ENCODE measurements around the gene ADAT2.
A peak's percentile ranks its signal among the peaks of the same experiment; 100 is the strongest.

The ADAT2 gene

DNA sequence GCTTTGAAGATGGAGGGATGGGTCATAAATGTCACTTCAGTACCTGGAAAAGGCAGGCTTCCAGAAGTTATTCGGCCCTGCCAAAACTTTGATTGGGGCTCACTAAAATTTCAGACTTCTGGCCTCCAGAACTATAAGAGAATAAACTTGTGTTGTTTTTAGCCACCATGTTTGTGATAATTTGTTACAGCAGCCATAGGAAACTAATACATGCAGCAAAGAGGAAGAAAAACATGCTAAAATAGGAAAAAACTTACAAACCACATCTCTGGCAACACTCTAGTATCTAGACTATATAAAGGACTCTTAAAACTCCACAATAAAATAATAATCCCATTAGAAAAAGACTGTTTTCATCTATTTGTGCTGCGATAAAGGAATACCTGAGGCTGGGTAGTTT, 9.5 kb downstream of the ADAT2 start:
- no peak for DNase-seq

DNA sequence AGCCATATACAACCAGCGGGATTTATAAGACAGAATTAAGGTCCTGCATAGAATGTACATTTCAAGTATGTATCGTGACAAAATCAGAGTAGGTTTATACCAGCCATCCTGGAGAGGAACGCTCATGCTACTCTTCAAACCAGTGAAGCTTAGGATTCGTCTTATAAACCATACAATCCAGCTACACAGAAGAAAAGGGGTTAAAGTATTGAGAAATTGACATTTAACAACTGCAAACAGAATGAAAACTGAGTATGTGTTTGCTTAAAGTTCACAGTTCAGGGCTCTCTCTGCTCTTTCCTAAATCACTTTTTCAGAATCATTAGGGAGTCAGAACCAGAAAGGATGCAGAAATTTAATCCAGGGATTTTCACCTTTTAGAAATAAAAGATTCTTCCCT, 17.9 kb downstream of the ADAT2 start:
- no peak for DNase-seq

DNA sequence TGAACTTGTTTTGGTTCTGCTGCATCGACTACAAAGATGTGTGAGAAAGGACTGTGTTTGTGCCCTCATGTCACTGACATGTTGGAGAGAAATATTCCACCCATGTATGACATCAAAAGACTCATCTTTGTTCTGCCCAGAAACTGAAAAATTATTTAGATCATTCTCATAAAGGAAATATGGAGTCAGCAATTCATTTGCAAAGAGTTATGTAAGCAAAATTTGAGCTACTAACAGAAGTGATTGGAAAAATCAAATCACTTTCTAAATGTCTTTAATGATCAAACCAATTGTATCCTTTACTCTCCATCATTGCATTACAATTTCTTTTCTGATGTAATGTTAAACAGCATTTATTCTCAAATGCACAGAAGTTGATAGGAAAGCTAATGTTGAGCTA, 19.3 kb downstream of the ADAT2 start:
- DNase-seq, result no peak

DNA sequence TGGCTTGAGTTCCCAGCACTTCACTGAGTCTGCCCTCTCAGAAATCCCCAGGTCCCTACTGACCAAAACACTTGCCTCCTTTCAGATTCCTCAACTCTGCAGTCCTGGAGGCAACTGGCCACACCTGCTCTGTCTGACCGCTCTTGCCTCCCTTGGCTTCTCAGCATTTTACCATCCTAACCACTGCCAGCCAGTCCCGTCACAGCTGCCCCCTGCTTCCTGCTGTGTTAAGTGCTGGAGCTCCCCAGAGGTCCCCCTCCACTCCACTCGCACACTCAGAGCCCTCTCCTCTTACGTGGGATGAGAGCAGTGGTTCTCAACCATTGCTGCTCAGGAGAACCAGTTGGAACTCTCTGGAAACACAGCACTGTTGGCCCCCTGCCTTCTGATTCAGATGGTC, 20.5 kb downstream of the ADAT2 start:
- DNase-seq, result no peak

DNA sequence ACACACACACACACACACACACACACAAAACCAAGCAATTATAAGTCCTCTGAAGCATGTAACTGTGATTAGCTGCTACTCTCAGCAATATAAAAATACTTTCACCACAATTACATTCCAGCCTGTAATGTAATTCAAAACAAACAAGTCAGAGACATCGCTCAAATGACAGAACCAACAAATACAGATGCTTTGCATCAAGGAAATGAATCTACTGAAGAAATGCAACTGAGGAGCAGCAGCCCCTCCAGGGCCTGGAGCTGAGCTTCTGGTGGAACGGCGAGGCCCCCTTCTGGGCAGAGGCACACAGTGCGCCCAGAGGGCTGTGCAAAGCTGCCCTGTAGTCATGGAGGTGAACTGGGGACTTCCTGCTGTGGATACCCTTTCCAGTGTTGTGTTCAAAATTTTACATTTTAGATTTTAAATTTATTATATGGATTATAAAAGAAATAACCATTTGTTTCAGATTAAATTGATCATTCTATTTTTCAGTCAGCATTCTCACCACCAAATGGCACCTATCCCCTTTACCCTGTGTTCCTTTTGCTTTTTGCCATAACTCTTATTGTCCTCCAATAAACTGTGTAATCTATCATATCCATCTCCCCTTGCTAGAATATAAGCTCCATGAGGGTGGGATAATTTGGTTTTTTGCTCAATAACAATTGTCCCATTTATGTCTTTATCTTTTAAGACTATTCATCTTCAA, 23.2 kb downstream of the ADAT2 start:
- peak; percentile 73 for DNase-seq

DNA sequence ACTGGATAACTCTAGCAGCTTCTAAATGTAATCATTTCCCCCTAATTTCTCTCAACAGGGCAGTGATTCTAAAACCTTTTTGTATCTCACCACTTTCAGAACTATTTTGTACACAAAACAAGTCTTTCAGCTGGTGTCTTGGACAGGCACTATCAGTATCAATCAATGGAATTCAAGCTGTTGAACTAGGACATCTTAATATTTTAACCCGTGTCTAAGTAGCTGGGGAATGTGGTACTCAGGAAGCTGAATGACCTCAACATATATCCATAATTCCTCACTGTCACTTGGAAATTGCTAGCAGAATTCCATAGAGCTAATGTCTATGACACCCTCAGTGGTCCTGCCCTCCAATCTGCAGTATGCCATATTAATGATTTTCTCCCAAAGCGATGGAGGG, 24.5 kb downstream of the ADAT2 start:
- DNase-seq, result no peak

DNA sequence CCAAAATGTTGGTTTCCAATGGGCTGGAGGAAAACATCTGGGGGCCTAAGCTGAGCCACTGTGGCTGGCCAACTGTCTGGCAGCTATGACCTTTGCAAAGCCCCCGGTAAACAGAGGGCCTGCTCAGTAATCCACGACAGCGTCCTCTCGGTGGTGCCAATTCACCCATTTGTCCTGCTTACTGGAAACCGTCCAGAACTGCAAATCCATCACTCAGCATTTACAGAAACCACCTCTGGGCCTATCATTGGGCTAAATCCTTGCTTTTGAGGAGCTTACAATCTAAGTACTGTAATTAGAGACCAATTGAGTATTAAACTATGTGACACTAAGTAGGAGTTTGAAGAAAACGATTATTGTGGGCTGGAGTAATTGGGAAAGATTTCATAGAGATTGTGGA, 31.0 kb downstream of the ADAT2 start:
- DNase-seq, result no peak

DNA sequence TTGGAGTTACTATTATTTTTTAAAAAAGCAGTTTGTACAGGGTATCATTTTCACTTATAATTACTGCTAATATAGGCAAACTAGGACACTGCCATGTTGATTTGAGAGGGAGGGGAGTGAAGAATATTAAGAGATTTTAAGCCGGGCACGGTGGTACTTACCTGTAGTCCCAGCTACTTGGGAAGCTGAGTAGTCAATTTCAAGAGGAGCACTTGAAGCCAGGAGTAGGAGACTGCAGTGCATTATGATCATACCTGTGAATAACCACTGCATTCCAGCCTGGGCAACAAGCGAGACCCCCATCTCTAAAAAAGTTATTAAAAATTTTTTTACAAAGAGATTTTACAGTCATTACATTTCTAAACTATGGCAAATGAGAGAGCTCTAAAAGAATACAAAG, 35.7 kb downstream of the ADAT2 start:
- no peak for DNase-seq

DNA sequence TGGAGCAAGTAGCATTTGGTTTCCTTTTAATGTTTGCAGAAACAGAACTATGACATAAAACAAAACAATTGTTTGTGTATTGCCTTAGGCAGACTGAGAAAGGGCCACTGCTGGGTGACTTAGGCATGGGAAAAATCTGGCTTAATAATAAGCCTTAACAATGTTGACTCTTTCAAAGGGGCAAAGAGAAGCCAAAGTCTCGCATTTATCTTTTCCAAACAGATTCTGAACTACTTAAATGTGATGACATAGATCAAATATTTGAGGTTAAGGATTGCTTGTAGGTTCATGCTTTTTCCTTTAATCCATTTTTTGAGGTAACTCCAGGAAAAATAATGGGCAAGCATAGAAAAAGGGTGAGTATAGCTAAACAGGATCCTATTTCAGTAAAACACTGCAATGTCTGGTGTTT, 39.6 kb downstream of the ADAT2 start:
- no peak for DNase-seq

DNA sequence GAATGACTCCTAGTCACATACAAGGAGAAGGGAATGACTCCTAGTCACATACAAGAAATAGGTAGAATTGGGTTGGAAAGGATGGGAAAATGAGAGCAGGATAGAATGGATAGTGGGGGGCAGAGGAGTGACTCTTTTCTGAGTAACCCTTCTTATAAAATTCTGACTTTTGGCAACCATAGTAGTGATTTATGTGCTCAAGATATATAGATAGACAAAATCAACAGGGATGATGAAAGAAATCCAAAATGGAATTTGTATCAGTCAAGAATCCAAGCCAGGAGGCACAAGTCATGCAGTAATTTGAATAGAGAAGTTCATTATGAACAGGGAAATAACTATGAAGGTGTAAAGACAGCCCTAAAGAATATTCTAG, 41.7 kb downstream of the ADAT2 start:
- no peak for DNase-seq

DNA sequence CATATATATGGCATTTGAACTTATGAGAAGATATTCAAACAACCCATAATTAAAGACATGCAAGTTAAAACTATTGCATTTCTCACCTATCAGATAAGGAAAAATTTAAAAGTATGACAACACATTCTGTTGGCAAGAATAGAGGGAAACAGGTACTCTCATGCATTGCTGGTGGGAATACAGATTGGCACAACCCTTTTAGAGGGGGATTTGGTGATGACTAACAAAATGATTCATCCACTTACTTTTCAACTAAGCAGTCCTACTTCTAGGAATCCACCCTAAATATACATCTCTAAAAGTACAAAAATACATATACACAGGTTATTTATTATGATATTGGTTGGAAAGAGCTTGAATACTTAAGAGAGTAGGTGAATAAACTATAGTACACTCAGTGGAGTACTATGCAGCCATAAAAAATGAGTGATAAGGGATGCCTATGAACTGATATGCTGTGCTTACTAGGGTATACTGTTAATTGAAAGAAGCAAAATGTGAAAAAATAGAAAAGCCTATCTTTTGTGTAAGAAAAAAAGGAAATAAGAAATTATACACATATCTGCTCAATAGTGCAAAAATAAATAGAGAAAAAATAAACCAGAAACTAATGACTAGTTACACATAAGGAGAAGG, 42.2 kb downstream of the ADAT2 start:
- no peak for DNase-seq

DNA sequence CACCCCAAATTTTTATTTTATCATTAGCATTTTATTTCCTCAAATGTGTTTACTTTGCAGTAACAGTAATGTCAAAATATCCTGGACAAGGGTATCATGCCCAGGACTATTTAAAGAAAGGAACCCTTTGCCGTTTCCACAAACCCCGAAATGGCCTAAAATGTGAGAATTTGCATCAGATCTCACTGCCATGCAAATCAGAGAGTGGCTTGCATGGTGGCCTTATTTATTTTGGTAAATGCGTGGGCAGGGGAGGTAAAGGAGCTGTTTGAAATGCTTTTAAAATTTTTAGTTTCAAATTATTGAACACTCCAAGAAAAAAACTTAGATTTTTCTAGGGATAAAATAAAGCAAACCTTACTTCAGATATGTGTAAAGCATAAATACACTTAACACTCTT, 43.8 kb downstream of the ADAT2 start:
- no peak for DNase-seq

DNA sequence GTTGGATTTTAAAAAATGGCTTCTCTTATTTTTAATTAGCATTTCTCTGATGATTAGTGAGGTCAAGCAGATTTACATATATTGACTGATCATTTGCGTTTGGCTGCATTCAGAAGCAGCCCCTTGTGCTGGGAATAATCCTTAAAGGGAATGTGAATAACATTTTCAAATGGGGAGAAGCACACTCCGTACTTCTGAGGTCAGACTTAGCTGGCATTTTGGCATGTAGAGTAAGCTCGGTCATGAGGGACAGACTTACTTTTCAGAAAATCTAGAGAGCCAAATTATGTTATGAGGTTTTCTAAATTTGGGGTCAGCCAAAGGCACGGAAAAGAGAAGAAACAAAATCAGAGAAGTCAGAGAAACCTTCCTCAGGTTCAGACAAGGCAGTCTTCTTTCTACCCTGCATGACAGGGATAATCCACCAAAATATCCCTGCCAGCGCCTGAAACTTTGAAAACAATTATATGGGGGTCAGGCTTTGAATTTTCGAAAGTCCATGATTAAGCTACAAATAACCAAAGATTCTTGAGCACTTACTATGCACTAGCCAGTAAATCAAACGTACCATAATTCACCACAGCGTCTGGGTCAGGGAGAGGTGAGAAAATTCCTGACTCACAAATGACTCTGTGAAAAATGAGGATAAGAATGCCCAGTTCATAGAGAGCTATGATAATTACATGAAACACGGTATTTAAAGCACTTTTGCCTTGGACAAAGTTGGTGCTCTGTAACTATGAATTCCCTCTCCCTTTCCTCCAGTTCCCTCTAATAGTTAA, 44.9 kb downstream of the ADAT2 start:
- DNase-seq, result no peak

DNA sequence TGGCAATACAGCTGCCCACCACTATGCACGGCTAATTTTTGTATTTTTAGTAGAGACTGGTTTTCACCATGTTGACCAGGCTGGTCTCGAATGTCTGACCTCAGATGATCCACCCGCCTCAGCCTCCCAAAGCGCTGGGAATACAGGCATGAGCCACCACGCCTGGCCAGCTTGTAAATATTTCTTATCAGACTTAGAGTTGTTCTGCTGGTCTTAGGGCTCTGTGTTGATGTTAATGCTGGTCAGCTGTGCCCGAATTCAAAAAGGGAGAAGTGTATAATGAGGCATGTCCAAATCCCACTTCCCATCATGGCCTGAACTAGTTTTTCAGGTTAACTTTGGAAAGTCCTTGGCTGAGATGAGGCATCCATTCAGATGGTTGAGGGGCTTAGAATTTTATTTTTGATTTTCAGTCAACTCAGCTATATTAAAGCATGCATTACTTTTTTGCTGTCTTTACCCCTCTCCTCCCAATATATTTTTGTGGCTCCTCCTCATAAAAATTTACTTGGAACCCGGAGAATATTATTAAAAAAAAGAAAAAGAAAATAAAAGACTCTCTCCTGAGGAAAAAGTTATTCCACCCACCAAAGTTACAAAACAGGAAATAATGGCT, 47.7 kb downstream of the ADAT2 start:
- no peak for DNase-seq

DNA sequence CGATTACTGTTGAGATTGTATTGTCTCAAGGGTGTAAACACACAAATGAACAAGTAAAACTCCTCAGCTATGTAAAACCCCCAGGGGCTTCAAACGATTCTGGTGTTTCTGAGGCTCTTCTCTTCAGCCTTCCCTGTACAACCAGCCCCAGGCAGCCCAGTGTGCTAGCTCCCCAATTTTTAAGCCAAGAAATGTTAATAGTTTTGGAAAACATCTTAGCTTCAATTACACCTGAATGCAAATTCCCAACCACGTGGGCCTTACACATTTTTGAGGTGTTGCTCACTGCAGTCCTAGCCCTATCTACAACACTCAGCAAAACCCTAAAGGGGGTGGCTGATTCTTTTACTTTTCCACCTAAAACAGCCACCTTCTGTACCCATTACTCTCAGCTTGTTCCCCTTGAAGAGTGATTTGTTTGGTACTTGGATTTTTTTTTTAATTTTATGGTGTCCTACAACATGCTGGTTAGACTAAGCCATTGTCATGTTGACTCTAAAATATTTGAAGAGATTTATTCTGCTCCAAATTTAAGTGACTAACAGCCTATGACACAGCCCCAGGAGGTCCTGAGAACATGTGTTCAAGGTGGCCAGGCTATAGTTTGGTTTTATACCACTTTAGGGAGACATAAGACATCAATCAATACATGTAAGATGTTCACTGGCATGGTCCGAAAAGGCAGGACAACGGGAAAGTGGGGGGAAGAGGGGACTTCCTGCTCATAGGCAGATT, 48.7 kb downstream of the ADAT2 start:
- DNase-seq, result no peak

DNA sequence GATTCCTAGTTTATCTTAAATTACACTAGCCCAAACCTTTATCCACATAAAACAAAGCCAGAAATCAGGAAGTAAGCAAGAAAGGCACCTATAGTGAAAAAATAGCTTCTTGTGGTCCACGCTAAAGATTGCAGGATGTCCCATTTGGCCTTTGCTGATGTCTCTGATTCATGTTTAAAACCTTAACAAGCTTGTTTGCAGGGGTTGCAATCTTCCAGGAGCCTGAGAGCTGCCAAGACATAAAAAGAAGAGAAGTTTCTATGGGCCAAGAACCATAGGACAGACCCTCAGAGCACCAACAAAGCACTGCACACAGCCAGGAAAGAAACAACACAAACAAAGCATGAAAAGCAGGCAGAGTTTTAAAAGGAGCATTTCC, 49.4 kb downstream of the ADAT2 start:
- no peak for DNase-seq

DNA sequence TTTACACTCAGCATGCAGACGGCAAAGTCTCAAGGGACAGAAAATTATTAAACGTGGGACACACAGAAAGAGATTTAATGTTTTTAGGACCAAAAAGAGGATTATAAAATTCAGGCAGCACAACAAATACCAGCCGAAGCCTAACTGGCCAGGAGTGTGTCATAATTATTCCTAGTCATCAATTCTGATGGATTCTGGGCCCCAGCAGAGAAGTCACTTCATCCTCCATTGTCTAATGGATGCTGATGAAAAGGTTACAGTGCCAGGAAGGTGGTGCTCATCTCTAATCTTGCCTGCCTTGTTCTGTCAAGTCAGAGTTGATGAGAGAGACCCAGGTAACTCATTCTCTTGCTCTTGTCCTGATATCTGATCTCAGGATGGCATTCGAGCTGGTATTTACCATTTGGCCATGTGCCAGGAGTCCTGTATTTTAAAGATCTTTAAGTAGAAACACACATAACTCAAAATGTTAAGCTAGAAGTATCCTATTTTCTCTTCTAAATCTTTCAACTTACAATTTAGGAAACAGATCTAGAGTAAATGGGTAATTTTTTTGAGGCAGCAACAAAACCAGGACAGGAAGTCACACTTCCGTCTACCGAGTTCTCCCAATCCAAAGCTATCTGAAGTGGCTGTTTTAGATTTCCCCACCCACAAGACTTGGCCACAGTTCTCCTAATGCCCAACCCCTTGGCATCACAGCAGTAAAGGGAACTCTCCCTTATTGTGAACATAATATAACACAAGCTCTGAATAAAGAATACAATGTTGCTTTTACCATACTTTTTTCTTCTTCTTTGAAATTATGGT, 50.0 kb downstream of the ADAT2 start:
- peak; percentile 36 for DNase-seq

DNA sequence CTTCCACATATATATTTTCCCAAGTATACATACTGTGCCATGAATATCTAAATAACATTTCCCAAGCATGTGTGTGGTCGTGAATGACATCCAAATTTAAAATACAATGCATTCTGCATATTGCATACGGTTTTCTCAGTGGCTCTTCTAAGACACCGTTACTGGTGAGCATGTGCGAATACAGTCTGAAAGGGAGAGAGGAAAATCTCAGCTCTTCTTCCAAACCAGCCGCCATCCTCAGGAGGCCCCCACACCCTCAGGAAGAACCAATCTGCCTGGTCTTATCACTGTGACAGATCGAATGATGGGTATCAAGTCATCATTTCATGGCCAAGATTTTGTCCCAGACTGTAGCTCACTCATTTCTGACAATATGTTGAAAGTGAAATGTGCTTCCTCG, 50.7 kb downstream of the ADAT2 start:
- no peak for DNase-seq

DNA sequence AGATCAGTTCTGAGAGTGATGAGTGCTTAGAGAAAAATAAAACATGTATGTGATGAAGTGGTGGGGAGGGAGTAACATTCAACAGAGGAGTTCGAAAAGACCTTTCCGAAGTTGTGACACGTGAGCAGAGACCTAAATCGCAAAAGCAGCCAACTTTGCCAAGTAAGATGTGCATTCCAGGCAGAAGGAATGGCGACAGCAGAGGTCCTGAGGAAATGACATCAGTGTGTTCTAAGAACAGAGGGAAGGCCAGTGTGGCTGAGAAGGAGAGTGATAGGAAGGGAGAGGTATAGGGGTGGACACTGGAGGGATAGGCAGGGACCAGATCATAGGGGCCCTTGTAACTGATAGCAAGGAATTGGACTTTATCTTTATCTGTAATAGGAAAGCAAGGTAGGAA, 51.3 kb downstream of the ADAT2 start:
- DNase-seq, result no peak

DNA sequence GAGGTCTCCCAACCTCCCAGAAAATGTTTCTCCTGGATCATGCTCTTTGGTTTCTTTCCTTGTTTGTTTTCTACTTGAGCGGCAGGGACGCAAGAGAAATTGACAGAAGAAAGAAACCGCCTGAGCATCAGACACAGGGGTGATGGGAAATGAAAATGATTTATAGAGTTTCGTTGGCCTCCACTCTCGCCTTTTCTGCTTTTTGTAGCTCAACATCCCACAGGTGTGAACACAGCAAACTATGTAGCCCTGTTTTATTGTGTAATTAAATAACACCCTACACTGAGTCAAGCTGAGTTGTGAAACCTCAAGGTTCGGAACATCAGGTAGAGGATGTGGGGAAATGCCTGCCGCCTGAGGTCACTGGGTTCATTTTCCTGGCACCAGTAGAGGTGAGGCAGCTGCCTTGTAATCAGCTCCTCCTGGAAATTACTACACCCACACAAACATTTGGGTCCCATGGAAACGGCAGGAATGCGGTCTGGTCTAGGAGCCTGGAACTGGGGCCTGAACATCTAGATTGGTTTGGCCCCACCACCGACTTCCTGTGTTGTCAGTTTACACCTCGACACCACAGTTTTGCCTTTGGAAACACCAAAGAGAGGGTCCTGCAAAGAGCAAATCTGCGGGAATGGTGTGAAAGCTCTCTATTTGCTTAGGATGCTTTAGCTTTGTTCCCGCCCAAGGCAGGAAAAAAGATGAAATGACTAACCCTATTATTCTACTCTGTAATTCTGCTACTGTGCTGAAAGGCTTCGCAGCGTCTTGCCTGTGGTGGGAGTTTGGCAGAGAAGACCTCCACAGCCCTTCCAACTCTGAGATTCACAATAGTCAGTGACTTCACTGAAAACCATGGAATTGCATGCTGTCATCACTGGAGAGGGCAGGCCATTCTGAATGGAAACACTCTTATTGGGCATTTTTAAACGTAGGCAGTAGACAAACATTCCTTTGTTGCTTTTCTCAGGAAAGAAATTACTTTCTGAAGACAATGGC, 53.0 kb downstream of the ADAT2 start:
- DNase-seq, result peak; percentile 69

All from CD4-positive, alpha-beta T cell treated with Interleukin-21 for 1 hour (primary cell).